GM20000 (cell line): ENCODE measurements around the gene ASTL.

ENCODE experiments used
- DNase-seq: peaks from one replicate; pipeline ENCODE4 v3.0.0; 2012; ENCODE audit warnings: low spot score
- TF ChIP-seq, protein P1 (sequence below): IDR thresholded peaks from 2 replicates; pipeline ENCODE4 v1.5.1; 2012; ENCODE audit warnings: mild to moderate bottlenecking, control low read depth; ENCODE audit errors: extremely low read depth, missing control alignments

Gene ASTL

DNA sequence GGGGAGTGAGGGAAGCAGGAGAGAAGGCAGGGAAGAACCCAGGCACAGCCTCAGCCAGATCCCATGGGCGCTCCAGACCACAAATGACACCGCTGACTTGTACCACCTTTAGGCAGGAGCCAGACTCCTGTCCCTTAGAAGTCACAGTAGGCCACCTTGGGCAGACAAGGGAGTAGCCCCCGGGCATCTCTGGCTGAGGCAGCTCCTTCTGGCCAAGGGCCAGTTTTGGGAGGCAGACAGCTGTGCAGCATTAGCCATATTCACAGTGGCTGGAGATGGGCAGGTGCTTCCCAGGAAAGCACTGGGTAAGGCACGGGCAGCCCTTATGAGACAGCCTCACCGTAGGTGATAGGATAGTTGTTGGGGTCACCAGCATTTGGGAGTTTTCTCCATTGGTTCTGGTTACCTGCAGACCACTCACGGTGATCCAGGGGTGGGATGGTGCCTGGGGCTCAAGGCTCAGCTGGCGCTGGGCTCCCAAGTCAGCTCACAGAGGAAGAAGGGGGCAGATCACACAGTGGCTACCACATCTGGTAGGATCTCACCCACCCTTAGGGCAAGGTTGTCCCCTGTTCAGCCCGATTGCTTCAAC lies 2.1 kb downstream of the ASTL start:
- DNase-seq, result no peak
- TF ChIP-seq, protein P1, sequence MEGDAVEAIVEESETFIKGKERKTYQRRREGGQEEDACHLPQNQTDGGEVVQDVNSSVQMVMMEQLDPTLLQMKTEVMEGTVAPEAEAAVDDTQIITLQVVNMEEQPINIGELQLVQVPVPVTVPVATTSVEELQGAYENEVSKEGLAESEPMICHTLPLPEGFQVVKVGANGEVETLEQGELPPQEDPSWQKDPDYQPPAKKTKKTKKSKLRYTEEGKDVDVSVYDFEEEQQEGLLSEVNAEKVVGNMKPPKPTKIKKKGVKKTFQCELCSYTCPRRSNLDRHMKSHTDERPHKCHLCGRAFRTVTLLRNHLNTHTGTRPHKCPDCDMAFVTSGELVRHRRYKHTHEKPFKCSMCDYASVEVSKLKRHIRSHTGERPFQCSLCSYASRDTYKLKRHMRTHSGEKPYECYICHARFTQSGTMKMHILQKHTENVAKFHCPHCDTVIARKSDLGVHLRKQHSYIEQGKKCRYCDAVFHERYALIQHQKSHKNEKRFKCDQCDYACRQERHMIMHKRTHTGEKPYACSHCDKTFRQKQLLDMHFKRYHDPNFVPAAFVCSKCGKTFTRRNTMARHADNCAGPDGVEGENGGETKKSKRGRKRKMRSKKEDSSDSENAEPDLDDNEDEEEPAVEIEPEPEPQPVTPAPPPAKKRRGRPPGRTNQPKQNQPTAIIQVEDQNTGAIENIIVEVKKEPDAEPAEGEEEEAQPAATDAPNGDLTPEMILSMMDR, result no peak

DNA sequence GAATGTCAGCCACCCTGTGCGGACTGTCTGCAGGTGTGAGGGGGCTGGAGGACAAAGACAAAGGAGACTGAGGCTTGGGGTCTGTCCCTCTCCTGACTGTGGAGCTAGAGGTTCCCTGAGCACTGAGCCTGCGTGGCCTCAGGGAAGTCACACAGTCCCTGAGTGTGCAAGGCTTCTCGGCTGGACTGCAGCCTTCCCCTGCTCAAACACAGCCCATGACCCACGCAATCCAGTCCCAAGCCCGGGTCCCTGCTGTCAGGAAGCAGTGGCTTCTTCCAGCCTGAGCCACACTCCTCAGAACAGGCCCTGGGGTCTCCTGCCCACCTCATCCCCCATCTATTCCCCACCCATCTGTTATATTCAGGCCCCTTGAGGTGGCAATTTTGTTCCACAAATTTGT lies 2.7 kb downstream of the ASTL start:
- no peak for DNase-seq
- TF ChIP-seq, protein P1, result no peak

DNA sequence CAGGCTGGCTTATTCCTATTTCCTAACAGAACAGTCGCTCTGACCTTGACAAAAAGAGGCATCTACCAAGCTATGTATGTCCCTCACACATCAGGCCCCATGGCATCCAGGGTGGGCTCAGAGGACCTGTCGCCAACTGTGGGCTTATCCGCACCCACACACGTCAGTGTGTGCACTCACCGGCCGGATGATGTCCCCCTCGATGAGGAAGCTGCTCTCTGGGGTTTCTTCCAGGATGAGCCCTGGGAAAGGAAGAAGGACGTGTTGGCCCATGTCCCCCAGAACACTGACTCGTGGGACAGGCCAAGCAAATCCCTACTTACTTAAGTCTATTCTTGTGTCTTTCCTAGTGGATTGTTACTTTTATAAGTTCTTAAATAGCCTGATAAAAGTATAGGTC lies 3.1 kb downstream of the ASTL start:
- no peak for DNase-seq
- TF ChIP-seq, protein P1, result no peak

DNA sequence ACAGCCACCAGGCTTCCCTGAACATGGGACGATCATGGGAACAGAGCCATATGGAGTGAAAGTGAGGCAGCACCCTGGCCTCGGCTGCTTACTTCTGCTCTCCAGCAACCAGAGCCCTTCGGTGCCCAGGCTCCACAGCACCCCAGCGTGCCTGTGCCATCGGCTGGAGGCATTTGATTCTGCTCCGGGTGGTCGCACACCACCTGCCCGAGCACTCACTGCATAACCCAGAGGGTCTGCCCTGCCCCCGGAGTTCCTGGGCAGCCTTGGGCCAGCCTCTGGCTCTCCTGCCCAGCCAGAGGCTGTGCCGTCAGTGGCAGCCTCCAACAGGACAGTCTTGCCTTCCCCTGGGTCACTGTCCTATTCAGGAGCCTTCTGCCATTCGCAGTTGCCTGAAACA lies 3.9 kb downstream of the ASTL start:
- DNase-seq, result no peak
- TF ChIP-seq, protein P1, result no peak

DNA sequence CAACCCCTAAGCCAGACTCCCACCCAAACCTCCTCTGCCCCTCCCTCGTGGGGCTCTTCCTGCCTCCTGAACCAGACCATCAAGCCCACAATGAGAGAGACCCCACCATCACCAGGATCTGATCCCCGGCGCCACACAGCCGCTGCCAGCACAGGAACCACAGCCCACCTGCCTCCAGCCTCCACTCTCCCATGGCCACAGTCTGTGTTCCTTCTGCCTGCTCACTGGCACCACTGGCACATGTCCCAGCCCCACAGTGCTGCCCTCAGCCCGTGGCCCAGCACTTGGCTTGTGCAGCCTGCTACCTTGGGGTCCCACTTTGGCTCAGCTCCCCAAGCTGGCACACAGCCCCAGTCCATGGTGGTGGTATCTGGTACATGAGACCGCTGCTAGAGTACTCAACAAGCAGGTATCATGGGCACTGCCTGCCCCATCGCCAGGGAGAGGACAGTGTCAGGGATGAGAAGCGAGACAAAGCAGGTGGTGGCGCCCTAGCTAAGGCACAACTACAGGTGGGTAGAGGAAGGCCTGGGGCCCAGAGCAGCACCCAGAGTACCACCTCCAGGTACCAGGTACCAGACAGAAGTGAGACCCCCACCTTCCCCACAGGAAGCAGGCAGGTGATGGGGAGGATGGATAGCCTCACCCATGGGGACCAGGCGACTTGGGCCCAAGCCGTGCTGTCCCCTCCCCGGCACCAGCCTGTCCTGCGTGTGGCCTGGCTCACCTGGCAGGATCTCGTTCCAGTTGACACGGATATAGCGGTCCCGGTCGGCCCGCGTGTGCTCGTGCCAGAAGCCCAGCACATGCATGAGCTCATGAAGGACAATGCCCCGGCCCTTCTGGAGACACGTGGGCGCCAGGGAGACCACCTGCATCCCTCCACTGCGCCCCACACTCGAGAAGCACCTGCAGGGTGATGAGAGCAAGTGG lies 6.2 kb downstream of the ASTL start:
- TF ChIP-seq, protein P1, result no peak
- no peak for DNase-seq

DNA sequence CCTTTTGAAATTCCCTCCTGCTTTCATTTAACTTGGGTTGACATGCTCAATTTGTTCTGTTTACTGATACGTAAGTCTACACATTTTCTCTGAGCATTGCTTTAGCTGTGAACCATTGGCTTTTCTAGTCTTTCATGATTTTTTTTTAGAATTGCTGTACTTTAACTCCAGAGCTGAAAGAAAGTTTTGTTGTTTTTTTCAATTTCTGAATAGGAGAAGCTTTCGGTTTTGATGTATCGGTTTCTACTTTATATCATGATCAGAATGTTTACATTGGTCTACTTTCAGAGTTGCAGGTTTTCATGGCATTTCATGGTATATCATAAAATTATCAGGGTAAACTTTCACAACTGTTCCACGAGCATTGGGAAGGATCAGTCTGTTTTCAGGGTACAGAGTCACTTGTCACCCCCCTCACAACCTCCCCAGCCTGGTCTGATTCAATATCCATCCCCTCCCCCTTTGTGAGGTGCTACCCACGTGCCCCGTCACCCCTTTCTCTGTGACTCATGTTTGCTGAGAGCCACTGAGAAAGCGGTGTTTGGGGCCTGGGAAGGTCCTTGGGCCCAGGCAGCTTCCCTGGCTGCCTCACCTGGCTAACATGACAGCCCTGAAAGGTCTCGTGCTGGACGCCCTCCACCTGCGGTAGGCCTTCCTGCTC lies 7.0 kb downstream of the ASTL start:
- DNase-seq, result no peak
- TF ChIP-seq, protein P1, result no peak

DNA sequence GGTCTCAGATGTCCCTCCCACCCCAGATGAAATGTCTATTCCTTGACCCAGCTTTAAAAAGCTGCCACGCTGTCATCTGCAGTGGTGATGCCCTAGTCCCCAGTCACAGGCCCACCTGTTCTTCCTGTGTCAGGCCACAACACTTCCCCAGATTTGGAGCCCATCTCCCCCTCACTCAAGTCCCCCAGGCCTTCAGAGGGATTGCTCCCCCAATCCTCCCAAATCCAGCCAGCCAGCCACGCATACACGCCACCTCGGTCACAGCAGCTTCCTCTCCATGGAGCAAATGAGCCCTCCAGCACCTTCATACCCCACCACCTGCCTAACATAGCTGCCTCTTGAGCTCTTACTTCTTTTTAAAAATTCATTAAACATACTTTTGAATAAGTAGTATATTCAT lies 7.8 kb downstream of the ASTL start:
- no peak for DNase-seq
- TF ChIP-seq, protein P1, result no peak
